GM21825 (cell line): ENCODE measurements around the gene SLC26A11.

Experiments used
- ATAC-seq: cut with Tn5 transposase; IDR thresholded peaks from one replicate; pipeline ENCODE4 v1.9.1; 2021; ENCODE audit warnings: mild to moderate bottlenecking, moderate library complexity; ENCODE audit not compliant: unreplicated experiment

SLC26A11 gene

GRCh38 chr17:80277751-80278671 is 57.8 kb downstream of the SLC26A11 start:
- ATAC-seq = no peak

GRCh38 chr17:80279895-80280294 is 59.7 kb downstream of the SLC26A11 start:
- no peak for ATAC-seq

DNA sequence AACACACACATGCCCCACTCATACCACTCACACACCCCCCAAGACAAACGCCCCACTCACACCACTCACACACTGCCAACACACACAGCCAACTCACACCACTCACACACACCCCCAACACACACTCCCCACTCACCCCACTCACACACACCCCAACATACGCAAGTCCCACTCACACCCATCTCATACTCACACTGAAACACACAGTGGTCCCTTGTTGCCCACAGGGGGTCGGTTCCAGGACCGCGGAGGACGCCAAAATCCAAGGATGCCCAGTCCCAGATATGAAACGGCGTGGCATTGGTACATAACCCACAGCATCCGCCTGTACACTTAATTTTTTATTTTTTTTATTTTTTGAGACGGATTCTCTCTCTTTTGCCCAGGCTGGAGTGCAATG is 61.3 kb downstream of the SLC26A11 start:
- no peak for ATAC-seq

DNA sequence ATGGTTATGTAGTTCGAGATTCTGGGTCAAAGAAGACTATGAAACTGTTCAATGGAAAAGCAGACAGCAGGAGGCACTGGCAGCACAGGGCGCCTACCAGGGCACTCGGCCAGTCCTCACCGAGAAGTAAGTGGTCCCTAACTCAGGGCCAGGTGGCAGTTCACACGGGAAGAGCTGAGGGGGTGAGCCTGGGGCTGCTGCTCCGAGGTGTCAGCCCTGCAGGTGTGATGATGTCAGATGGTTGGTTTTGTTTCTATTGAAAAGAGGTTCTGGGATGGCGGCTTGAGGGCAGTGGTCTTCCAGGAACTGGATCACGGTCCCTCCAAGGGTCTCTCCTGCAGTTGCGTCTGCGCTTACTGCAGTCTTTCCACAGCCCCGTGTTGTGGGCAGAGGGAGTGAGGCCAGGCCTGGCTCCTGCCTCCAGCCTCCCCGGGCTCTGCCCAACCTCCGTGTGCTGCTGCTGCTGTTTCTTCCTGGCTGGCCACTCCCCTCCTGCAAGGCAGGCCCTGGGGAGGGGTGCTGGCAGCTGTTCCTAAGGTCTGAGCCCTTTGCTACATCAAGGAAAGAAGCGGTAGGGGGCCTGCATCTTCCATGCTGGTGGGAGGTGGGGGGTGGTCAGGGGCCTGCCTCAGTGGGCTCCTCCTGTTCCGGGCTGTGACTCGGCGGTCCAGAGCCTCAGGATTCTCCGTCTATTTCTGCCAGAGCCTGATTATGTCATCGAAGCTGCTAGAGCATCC is 63.1 kb downstream of the SLC26A11 start:
- ATAC-seq = no peak

DNA sequence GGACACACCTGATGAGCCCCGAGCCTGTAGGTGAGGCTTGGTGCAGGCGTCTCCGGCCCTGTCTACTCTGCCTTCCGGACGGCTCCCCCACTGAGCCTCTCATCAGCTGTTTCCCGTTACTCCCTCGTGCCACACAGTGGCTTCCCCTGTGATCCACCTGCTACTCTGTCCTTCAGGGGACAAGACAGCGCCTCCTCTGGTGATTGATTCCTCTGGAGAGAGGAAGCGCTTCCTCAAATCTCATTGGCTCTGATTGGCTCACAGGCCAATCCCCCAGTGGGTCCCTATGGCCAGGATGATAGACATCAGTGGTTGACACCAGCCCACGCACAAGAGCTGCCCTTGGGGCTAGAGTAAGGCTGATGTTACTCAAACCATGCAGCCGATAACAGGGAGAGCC is 64.4 kb downstream of the SLC26A11 start:
- no peak for ATAC-seq

- no peak for ATAC-seq
These were observed 65.2 kb downstream of the SLC26A11 start for GRCh38 chr17:80285237-80285920.

GRCh38 chr17:80286638-80286960 is 66.4 kb downstream of the SLC26A11 start:
- no peak for ATAC-seq

GRCh38 chr17:80287038-80287437 is 66.8 kb downstream of the SLC26A11 start:
- no peak for ATAC-seq

- no peak for ATAC-seq
These were observed 67.8 kb downstream of the SLC26A11 start for GRCh38 chr17:80287806-80288567.

DNA sequence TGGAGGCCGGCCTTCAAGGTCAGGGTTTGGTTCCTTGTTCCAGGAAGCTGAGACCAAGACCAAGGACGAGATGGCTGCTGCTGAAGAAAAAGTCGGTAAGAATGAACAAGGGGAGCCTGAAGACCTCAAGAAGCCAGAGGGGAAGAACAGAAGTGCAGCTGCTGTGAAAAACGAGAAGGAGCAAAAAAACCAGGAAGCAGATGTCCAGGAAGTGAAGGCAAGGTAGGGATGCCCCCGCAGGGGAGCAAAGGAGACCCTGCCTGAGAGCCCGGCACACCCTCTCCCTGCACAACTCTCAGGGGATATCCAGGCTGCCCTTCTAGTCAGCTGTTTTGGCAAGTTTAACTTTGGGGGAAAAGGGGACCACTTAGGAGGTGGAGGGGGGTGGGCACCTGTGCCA is 69.4 kb downstream of the SLC26A11 start:
- ATAC-seq = no peak

- no peak for ATAC-seq
These were observed 69.9 kb downstream of the SLC26A11 start for GRCh38 chr17:80290156-80290555.

DNA sequence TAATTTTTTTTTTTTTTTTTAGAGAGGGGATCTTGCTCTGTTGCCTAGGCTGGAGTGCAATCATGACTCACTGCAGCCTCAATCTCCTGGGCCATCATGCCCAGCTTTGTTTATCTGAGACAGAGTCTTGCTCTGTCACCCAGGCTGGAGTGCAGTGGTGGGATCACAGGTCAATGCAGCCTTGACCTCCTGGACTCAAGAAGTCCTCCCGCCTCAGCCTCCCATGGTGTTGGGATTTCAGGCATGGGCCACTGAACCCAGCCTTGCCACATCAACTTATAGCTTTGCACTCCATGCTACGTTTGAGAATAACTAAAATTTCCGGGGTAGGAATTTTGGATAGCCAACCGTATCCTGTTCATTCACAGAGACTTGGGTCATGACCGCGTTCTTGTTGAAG is 71.0 kb downstream of the SLC26A11 start:
- no peak for ATAC-seq

DNA sequence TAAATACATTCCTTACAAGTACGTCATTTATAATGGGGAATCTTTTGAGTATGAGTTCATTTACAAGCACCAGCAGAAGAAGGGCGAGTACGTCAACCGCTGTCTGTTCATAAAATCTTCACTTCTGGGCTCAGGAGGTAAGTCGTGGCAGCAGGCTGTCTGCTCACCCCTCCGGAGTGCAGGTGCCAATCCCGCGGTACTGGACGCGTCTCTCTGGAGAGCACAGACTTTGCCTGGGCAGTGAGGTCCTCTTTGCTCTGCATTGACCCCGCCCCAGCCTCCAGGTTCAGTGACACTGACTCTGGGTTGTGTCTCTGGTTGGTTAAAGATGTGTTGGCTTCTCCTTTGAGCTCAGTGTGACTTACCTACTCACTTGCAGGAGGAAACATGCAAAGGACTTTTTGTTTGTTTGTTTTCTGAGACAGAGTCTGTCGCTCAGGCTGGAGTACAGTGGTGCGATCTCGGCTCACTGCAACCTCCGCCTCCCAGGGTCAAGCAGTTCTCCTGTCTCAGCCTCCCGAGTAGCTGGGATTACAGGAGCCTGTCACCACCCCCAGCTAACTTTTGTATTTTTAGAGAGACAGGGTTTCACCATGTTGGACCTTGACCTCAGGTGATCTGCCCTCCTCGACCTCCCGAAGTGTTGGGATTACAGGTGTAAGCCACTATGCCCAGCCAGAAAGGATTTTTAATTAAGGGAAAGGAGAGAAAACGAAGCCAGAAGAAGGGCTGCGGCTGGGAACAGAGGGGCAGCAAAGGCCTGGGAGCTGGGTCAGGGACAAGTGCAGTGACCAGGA is 71.7 kb downstream of the SLC26A11 start:
- no peak for ATAC-seq

- ATAC-seq = no peak
These were observed 72.3 kb downstream of the SLC26A11 start for GRCh38 chr17:80292521-80292971.

- no peak for ATAC-seq
These were observed 74.0 kb downstream of the SLC26A11 start for GRCh38 chr17:80294210-80294609.

DNA sequence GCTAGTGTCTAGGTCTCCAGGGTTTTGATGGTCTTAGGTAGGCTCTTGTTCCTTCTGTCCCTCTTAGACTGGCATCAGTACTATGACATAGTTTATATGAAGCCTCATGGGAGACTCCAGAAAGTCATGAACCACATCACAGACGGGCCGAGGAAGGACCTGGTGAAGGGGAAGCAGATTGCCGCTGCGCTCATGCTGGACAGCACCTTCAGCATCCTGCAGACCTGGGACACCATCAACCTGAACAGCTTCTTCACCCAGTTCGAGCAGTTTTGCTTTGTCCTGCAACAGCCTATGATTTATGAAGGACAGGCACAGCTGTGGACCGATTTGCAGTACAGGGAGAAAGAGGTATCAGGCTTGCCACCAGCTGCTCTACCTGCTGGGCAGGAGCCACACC is 74.4 kb downstream of the SLC26A11 start:
- ATAC-seq = no peak

GRCh38 chr17:80295146-80295545 is 74.9 kb downstream of the SLC26A11 start:
- no peak for ATAC-seq

DNA sequence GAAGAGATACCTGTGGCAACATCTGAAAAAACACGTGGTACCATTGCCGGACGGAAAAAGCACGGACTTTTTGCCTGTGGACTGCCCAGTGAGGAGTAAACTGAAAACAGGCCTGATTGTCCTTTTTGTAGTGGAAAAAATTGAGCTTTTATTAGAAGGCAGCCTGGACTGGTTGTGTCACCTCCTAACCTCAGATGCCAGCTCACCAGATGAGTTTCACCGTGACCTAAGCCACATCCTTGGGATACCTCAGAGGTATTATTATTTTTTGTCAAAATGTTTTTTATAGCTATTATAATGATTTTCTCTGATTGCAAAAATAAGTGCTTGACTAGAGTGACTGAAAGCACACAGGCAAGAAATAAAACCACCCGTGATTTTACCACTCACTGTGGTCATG is 75.3 kb downstream of the SLC26A11 start:
- ATAC-seq = no peak

GRCh38 chr17:80296221-80296620 is 76.0 kb downstream of the SLC26A11 start:
- no peak for ATAC-seq

DNA sequence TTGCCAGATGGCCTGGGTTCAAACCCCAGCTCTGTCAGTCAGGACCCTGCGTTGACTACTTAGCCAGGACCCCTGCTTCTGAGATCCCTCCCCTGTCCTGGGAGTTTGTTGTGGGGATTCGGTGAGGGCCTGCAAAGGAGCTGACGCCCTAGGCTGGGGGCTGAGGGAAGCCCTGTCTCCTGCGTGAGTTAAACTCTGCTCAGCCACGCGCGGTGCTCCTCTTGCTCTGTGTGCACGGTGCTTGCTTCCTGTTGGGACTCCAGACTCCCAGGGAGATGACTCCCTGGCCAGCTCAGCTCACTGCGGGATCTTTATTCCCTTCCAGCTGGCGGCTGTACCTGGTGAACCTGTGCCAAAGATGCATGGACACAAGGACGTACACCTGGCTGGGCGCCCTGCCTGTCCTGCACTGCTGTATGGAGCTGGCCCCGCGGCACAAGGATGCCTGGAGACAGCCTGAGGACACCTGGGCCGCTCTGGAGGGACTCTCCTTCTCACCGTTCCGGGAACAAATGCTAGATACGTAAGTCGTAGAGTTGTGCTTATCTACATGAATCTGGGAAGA is 77.9 kb downstream of the SLC26A11 start:
- no peak for ATAC-seq
